ENCODE results near the gene LIPJ. TPM values are rescaled to one million over a fixed set of nuclear protein-coding genes. Genes with fewer than 3 reads are reported as not detected.

Gene LIPJ
- total RNA-seq, 1 experiment from 2014 or later = not detected

- DNase-seq = no peak
- no peak overlapping the region for H3K14ac ChIP-seq (ENCODE audit: insufficient read depth, low read length)
- H3T11ph ChIP-seq (ENCODE audit: low read length) = no peak overlapping the region
- no peak overlapping the region for H2BK5ac ChIP-seq (ENCODE audit: insufficient read length, low read length)
- H2BK15ac ChIP-seq (ENCODE audit: low read depth, low read length) = no peak overlapping the region
- no peak for TF ChIP-seq CTCF (conservative IDR thresholded peaks at IDR 0.05)
- Mint-ChIP-seq H3K4me3 (no peak overlapping the region), H3K4me1 (no peaks in the 10 kb centered on the region), H3K27ac (no peak overlapping the region), H3K36me3 (ENCODE audit: insufficient read depth in 1 of 3, low read depth in 3 of 3) (no peaks in the 10 kb centered on the region; a peak in 1 of 7 replicates), H3K27me3 (ENCODE audit: low read depth) (peaks cover 12% of the 10 kb centered on the region), H3K9me3 (no peaks in the 10 kb centered on the region; a peak in 1 of 5 replicates)
- no peak overlapping the region for H2BK120ac ChIP-seq (ENCODE audit: low read depth, low read length, poor library complexity, severe bottlenecking)
- no peak overlapping the region for H4K8ac ChIP-seq (replicated peaks; ENCODE audit: insufficient read length, low read depth, low read length)
- H3K79me1 ChIP-seq (ENCODE audit: insufficient read depth, low read depth, low read length, poor library complexity, severe bottlenecking) = no peaks in the 10 kb centered on the region
- no peak overlapping the region for H3K9ac ChIP-seq (ENCODE audit: extremely low read depth, insufficient read length, low read length)
- H2AK5ac ChIP-seq (ENCODE audit: insufficient read length, low read length) = no peak overlapping the region
- H3K23me2 ChIP-seq (ENCODE audit: insufficient read length, low read depth, low read length, poor library complexity, severe bottlenecking) = no peaks in the 10 kb centered on the region
- no peak overlapping the region for H3K23ac ChIP-seq (ENCODE audit: insufficient read length, low read depth, low read length)
- H4K5ac ChIP-seq (ENCODE audit: insufficient read length, low read depth, low read length) = no peak overlapping the region
- H3K27ac ChIP-seq (ENCODE audit: insufficient read length, low read depth, low read length) = no peak overlapping the region
- H3K18ac ChIP-seq (ENCODE audit: insufficient read length, low read depth, low read length) = no peak overlapping the region
- no peak overlapping the region for H4K91ac ChIP-seq (ENCODE audit: insufficient read length, low read depth, low read length)
- H2BK20ac ChIP-seq (ENCODE audit: low read depth, low read length, poor library complexity, severe bottlenecking) = no peak overlapping the region
- H3K79me2 ChIP-seq (ENCODE audit: insufficient read depth, low read length) = no peaks in the 10 kb centered on the region
- no peak overlapping the region for H3K4me2 ChIP-seq (ENCODE audit: insufficient read depth, insufficient read length, low read length)
- no peaks in the 10 kb centered on the region for H3K27me3 ChIP-seq (ENCODE audit: insufficient read depth, low read length)
- no peak overlapping the region for H3K4ac ChIP-seq (ENCODE audit: low read depth, low read length)
- H3K9me3 ChIP-seq (ENCODE audit: control insufficient read depth, low read depth, low read length) = no peaks in the 10 kb centered on the region
- H3K56ac ChIP-seq (ENCODE audit: insufficient read length, low read depth, low read length) = no peak overlapping the region
- WGBS (ENCODE audit: extremely low coverage, insufficient read length, low lambda C conversion rate) = 100% methylated on average over 1 of the region's 1 CpG
- H3K4me1 ChIP-seq (ENCODE audit: insufficient read depth, low read length) = no peaks in the 10 kb centered on the region
- no peak overlapping the region for H2BK12ac ChIP-seq (ENCODE audit: insufficient read length, low read depth, low read length)
- no peaks in the 10 kb centered on the region for H4K20me1 ChIP-seq (ENCODE audit: control insufficient read depth, insufficient read depth, insufficient read length)
- no peak overlapping the region for H2AFZ ChIP-seq (ENCODE audit: low read length)
These were observed 11.5 kb downstream of the LIPJ start for GRCh38 chr10:88598055-88598454.
